ENCODE measurements around the gene SAMD8. TPM values are rescaled to one million over a fixed set of nuclear protein-coding genes. Genes with fewer than 3 reads are reported as not detected.
"Not testable (repeated sequence)": the region's sequence is repeated elsewhere in the genome, so short reads cannot be mapped to it uniquely, and the experiment has no call there.

The SAMD8 gene
- total RNA-seq, 1 donor from 2014 or later = 35.4 TPM

- Mint-ChIP-seq H3K4me1 (ENCODE audit: low read depth, unreplicated experiment) (peaks cover 35% of the 10 kb centered on the region), H3K36me3 (ENCODE audit: low read depth, unreplicated experiment) (peaks cover 21% of the 10 kb centered on the region), H3K27ac (ENCODE audit: unreplicated experiment) (peak overlapping the region; percentile 99), H3K4me3 (ENCODE audit: unreplicated experiment) (peak overlapping the region; percentile 99), H3K27me3 (ENCODE audit: low read depth, unreplicated experiment) (no peaks in the 10 kb centered on the region), H3K9me3 (ENCODE audit: unreplicated experiment) (no peaks in the 10 kb centered on the region)
- Histone ChIP-seq H3K27ac (ENCODE audit: low read depth, low read length) (peak overlapping the region; percentile 99), H3K36me3 (ENCODE audit: insufficient read depth, low read length) (peaks cover 34% of the 10 kb centered on the region), H3K4me2 (ENCODE audit: low read length) (peak overlapping the region; percentile 100), H3K9me3 (ENCODE audit: insufficient read depth, low read depth, low read length) (no peaks in the 10 kb centered on the region), H3K27me3 (ENCODE audit: insufficient read depth, low read length) (no peaks in the 10 kb centered on the region), H3K79me2 (ENCODE audit: insufficient read depth, low read length) (peaks cover 68% of the 10 kb centered on the region), H4K20me1 (ENCODE audit: insufficient read depth, low read length) (peaks cover 49% of the 10 kb centered on the region), H3K4me1 (ENCODE audit: insufficient read depth, low read length) (peaks cover 34% of the 10 kb centered on the region), H3K9ac (ENCODE audit: low read length) (peak overlapping the region; percentile 98), H2AFZ (ENCODE audit: low read depth, low read length) (no peak overlapping the region), H3K4me3 (ENCODE audit: insufficient read depth, low read depth, low read length) (peak overlapping the region; percentile 74)
- no peak for FAIRE-seq
- DNase-seq (ENCODE audit: low read depth) = no peak
- TF ChIP-seq CTCF (IDR thresholded peaks at IDR 0.05; ENCODE audit: insufficient read depth, low read depth, low read length) = no peak
- TF ChIP-seq EZH2 (IDR thresholded peaks at IDR 0.05; ENCODE audit: insufficient read depth, low read length) = no peak
Observed at GRCh38 chr10:75212343-75212742, 100.9 kb downstream of the SAMD8 start.

- Mint-ChIP-seq H3K27me3 (ENCODE audit: low read depth, unreplicated experiment) (no peaks in the 10 kb centered on the region), H3K4me3 (ENCODE audit: unreplicated experiment) (no peak overlapping the region), H3K36me3 (ENCODE audit: low read depth, unreplicated experiment) (peaks cover 25% of the 10 kb centered on the region), H3K27ac (ENCODE audit: unreplicated experiment) (peak overlapping the region; percentile 0), H3K4me1 (ENCODE audit: low read depth, unreplicated experiment) (peaks cover 50% of the 10 kb centered on the region), H3K9me3 (ENCODE audit: unreplicated experiment) (no peaks in the 10 kb centered on the region)
- Histone ChIP-seq H3K9ac (ENCODE audit: low read length) (no peak overlapping the region), H3K4me3 (ENCODE audit: insufficient read depth, low read depth, low read length) (no peak overlapping the region), H3K4me1 (ENCODE audit: insufficient read depth, low read length) (peaks cover 31% of the 10 kb centered on the region), H2AFZ (ENCODE audit: low read depth, low read length) (no peak overlapping the region), H3K27ac (ENCODE audit: low read depth, low read length) (no peak overlapping the region), H3K4me2 (ENCODE audit: low read length) (no peak overlapping the region), H3K36me3 (ENCODE audit: insufficient read depth, low read length) (peaks cover 79% of the 10 kb centered on the region), H3K27me3 (ENCODE audit: insufficient read depth, low read length) (no peaks in the 10 kb centered on the region), H4K20me1 (ENCODE audit: insufficient read depth, low read length) (peaks cover 85% of the 10 kb centered on the region), H3K9me3 (ENCODE audit: insufficient read depth, low read depth, low read length) (no peaks in the 10 kb centered on the region), H3K79me2 (ENCODE audit: insufficient read depth, low read length) (peaks cover 92% of the 10 kb centered on the region)
- FAIRE-seq = no peak
- no peak for DNase-seq (ENCODE audit: low read depth)
- TF ChIP-seq CTCF (IDR thresholded peaks at IDR 0.05; ENCODE audit: insufficient read depth, low read depth, low read length) (no peak), EZH2 (IDR thresholded peaks at IDR 0.05; ENCODE audit: insufficient read depth, low read length) (no peak)
Observed at GRCh38 chr10:75220274-75220673, 108.8 kb downstream of the SAMD8 start.

GRCh38 chr10:75221492-75221891 is 110.0 kb downstream of the SAMD8 start:
- H3K9me3 Mint-ChIP-seq (ENCODE audit: unreplicated experiment); H2AFZ ChIP-seq (ENCODE audit: low read depth, low read length); H3K4me3 ChIP-seq (ENCODE audit: insufficient read depth, low read depth, low read length); H3K9ac ChIP-seq (ENCODE audit: low read length); H3K27me3 Mint-ChIP-seq (ENCODE audit: low read depth, unreplicated experiment); H3K9me3 ChIP-seq (ENCODE audit: insufficient read depth, low read depth, low read length); H3K4me2 ChIP-seq (ENCODE audit: low read length); H3K4me3 Mint-ChIP-seq (ENCODE audit: unreplicated experiment); DNase-seq (ENCODE audit: low read depth); H3K27ac Mint-ChIP-seq (ENCODE audit: unreplicated experiment); FAIRE-seq; H3K27me3 ChIP-seq (ENCODE audit: insufficient read depth, low read length); H3K27ac ChIP-seq (ENCODE audit: low read depth, low read length): not testable (repeated sequence)
- peaks cover 24% of the 10 kb centered on the region for H3K36me3 Mint-ChIP-seq (ENCODE audit: low read depth, unreplicated experiment)
- Histone ChIP-seq H3K4me1 (ENCODE audit: insufficient read depth, low read length) (peaks cover 32% of the 10 kb centered on the region), H3K79me2 (ENCODE audit: insufficient read depth, low read length) (peaks cover 86% of the 10 kb centered on the region), H4K20me1 (ENCODE audit: insufficient read depth, low read length) (peaks cover 87% of the 10 kb centered on the region), H3K36me3 (ENCODE audit: insufficient read depth, low read length) (peaks cover 72% of the 10 kb centered on the region)
- peaks cover 53% of the 10 kb centered on the region for H3K4me1 Mint-ChIP-seq (ENCODE audit: low read depth, unreplicated experiment)

Measured in astrocyte (in vitro differentiated cells and primary cell).